Activated naive CD4-positive, alpha-beta T cell treated with anti-CD3 and anti-CD28 coated beads, Interleukin-2, amount 50 U/mL, for 72 hours (primary cell): ENCODE data around the gene TSHZ1. TPM values are rescaled to one million over a fixed set of nuclear protein-coding genes. Genes with fewer than 3 reads are reported as not detected.

Source experiments
- ATAC-seq, 2 donors: fragments of 150-1000 bp; cut with Tn5 transposase; 2 replicates each; pipeline ENCODE4 v1.10.0; 2021; ENCODE audit warnings: mild to moderate bottlenecking in 2 of 2, moderate library complexity in 2 of 2
- DNase-seq, 2 donors: peaks; one replicate each; pipeline ENCODE4 v3.0.0; 2021 to 2022; ENCODE audit warnings: low spot score in 2 of 2
- H3K27ac Mint-ChIP-seq, 2 donors: one replicate each; pipeline ENCODE4 v1.8.0; 2022; ENCODE audit warnings: mild to moderate bottlenecking in 2 of 2, mixed read lengths in 2 of 2
- H3K36me3 Mint-ChIP-seq, 2 donors: one replicate each; pipeline ENCODE4 v1.8.0; 2022; ENCODE audit warnings: mixed read lengths in 2 of 2
- H3K9me3 Mint-ChIP-seq, 2 donors: one replicate each; pipeline ENCODE4 v1.8.0; 2022; ENCODE audit warnings: mixed read lengths in 2 of 2
- total RNA-seq, 2 donors: library from RNA; stranded (reverse); gene quantifications; one replicate each; pipeline ENCODE4 v1.2.3, GENCODE V29; 2022

Gene TSHZ1
- total RNA-seq, 2 donors from 2014 or later: 8.7 to 17.2 TPM

GRCh38 chr18:75226286-75226955 is 15.8 kb downstream of the TSHZ1 start:
- H3K27ac Mint-ChIP-seq: peak overlapping the region; percentile 60 to 73
- ATAC-seq (peak; percentile 43 to 64), DNase-seq (no peak)

GRCh38 chr18:75226956-75227316 is 16.3 kb downstream of the TSHZ1 start:
- peak in 1 of 2 donors; percentile 20 for ATAC-seq
- H3K9me3 Mint-ChIP-seq: no peaks in the 10 kb centered on the region
- peak overlapping the region; percentile 60 to 73 for H3K27ac Mint-ChIP-seq
- no peak for DNase-seq
- peaks cover 0 to 15% of the 10 kb centered on the region in 2 donors for H3K36me3 Mint-ChIP-seq

More at GRCh38 chr18:75226286-75226955, 15.8 kb downstream of the TSHZ1 start:
- Mint-ChIP-seq H3K36me3 (peaks cover 0 to 15% of the 10 kb centered on the region in 2 donors), H3K9me3 (no peaks in the 10 kb centered on the region)

- DNase-seq (no peak), ATAC-seq (no peak)
- Mint-ChIP-seq H3K27ac (peak overlapping the region in 1 of 2 donors; percentile 73), H3K9me3 (no peaks in the 10 kb centered on the region), H3K36me3 (peaks cover 0 to 15% of the 10 kb centered on the region in 2 donors)
Measured at GRCh38 chr18:75227535-75228296, 17.1 kb downstream of the TSHZ1 start.

GRCh38 chr18:75228967-75229366 is 18.4 kb downstream of the TSHZ1 start:
- peaks cover 0 to 15% of the 10 kb centered on the region in 2 donors for H3K36me3 Mint-ChIP-seq
- no peak overlapping the region for H3K27ac Mint-ChIP-seq
- no peak for ATAC-seq
- no peak for DNase-seq
- H3K9me3 Mint-ChIP-seq: no peaks in the 10 kb centered on the region

- Mint-ChIP-seq H3K36me3 (peaks cover 0 to 15% of the 10 kb centered on the region in 2 donors), H3K9me3 (no peaks in the 10 kb centered on the region), H3K27ac (no peak overlapping the region)
- peak in 1 of 2 donors; percentile 36 for ATAC-seq
- no peak for DNase-seq
Measured at GRCh38 chr18:75229437-75229836, 18.8 kb downstream of the TSHZ1 start.

- Mint-ChIP-seq H3K27ac (no peak overlapping the region), H3K36me3 (peaks cover 0 to 15% of the 10 kb centered on the region in 2 donors), H3K9me3 (no peaks in the 10 kb centered on the region)
- DNase-seq (no peak), ATAC-seq (no peak)
Measured at GRCh38 chr18:75230163-75231052, 19.8 kb downstream of the TSHZ1 start.

GRCh38 chr18:75231053-75231406 is 20.4 kb downstream of the TSHZ1 start:
- ATAC-seq (no peak), DNase-seq (no peak)
- no peak overlapping the region for H3K27ac Mint-ChIP-seq
- H3K36me3 Mint-ChIP-seq: peaks cover 0 to 15% of the 10 kb centered on the region in 2 donors
- no peaks in the 10 kb centered on the region for H3K9me3 Mint-ChIP-seq

- Mint-ChIP-seq H3K9me3 (no peaks in the 10 kb centered on the region), H3K36me3 (peaks cover 7 to 18% of the 10 kb centered on the region in 2 donors), H3K27ac (no peak overlapping the region)
- DNase-seq: no peak
- ATAC-seq: no peak
Measured at GRCh38 chr18:75234901-75235300, 24.3 kb downstream of the TSHZ1 start.

GRCh38 chr18:75235896-75236295 is 25.3 kb downstream of the TSHZ1 start:
- peaks cover 7 to 22% of the 10 kb centered on the region in 2 donors for H3K36me3 Mint-ChIP-seq
- ATAC-seq (no peak), DNase-seq (no peak)
- no peak overlapping the region for H3K27ac Mint-ChIP-seq
- H3K9me3 Mint-ChIP-seq: no peaks in the 10 kb centered on the region

- DNase-seq: no peak
- H3K9me3 Mint-ChIP-seq: no peaks in the 10 kb centered on the region
- peak overlapping the region in 1 of 2 donors; percentile 8 for H3K27ac Mint-ChIP-seq
- no peak for ATAC-seq
- peaks cover 7 to 33% of the 10 kb centered on the region in 2 donors for H3K36me3 Mint-ChIP-seq
Measured at GRCh38 chr18:75238100-75238499, 27.5 kb downstream of the TSHZ1 start.

GRCh38 chr18:75238786-75239185 is 28.2 kb downstream of the TSHZ1 start:
- Mint-ChIP-seq H3K36me3 (peaks cover 7 to 33% of the 10 kb centered on the region in 2 donors), H3K9me3 (no peaks in the 10 kb centered on the region), H3K27ac (no peak overlapping the region)
- ATAC-seq (no peak), DNase-seq (no peak)

GRCh38 chr18:75240433-75240832 is 29.8 kb downstream of the TSHZ1 start:
- ATAC-seq (no peak), DNase-seq (no peak)
- H3K9me3 Mint-ChIP-seq: no peaks in the 10 kb centered on the region
- H3K27ac Mint-ChIP-seq: no peak overlapping the region
- H3K36me3 Mint-ChIP-seq: peaks cover 7 to 33% of the 10 kb centered on the region in 2 donors

GRCh38 chr18:75241705-75242104 is 31.1 kb downstream of the TSHZ1 start:
- DNase-seq (no peak), ATAC-seq (no peak)
- Mint-ChIP-seq H3K27ac (no peak overlapping the region), H3K36me3 (peaks cover 7 to 33% of the 10 kb centered on the region in 2 donors), H3K9me3 (no peaks in the 10 kb centered on the region)

- Mint-ChIP-seq H3K27ac (peak overlapping the region in 1 of 2 donors; percentile 96), H3K36me3 (peaks cover 10 to 24% of the 10 kb centered on the region in 2 donors), H3K9me3 (no peaks in the 10 kb centered on the region)
- DNase-seq (no peak), ATAC-seq (peak in 1 of 2 donors; percentile 26)
Measured at GRCh38 chr18:75244351-75245313, 34.0 kb downstream of the TSHZ1 start.

- no peak for DNase-seq
- peak overlapping the region; percentile 95 to 96 for H3K27ac Mint-ChIP-seq
- H3K36me3 Mint-ChIP-seq: peaks cover under 1 to 10% of the 10 kb centered on the region in 2 donors
- no peaks in the 10 kb centered on the region for H3K9me3 Mint-ChIP-seq
- ATAC-seq: peak; percentile 36
Measured at GRCh38 chr18:75246721-75247610, 36.4 kb downstream of the TSHZ1 start.
